GM18873 (cell line): Measurements from ENCODE around the gene CMAS.

Experiments
- ATAC-seq: cut with Tn5 transposase; IDR thresholded peaks from one replicate; pipeline ENCODE4 v1.9.1; 2021; ENCODE audit warnings: mild to moderate bottlenecking, moderate library complexity, moderate number of reproducible peaks; ENCODE audit not compliant: unreplicated experiment, low FRiP score

CMAS gene

DNA sequence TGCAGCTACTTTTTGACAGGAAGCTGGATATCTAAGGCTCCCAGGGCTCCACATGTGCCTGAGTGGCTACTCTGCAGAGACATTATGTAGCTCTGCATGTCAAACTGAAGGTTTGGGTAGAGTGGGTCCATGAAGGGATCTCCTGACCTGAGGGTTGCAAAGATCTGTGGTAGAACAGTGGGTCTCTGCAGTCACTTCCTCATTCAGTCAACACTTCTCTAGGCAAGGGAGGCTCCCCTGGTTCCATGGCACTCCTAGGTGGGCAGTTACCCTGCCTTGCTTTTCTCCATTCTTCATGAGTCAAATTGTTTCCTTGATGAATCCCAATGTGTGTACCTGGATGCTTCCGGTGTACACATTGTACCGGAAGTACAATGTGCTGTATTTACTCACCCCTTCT lies 57.4 kb downstream of the CMAS start:
- ATAC-seq: no peak

- no peak for ATAC-seq
Observed at GRCh38 chr12:22105542-22105941, 59.5 kb downstream of the CMAS start.

- ATAC-seq: no peak
Observed at GRCh38 chr12:22110176-22110575, 64.2 kb downstream of the CMAS start.
